ENCODE data around the gene ROBO1. TPM values are rescaled to one million over a fixed set of nuclear protein-coding genes. Genes with fewer than 3 reads are reported as not detected.

ROBO1 gene
- total and polyA plus RNA-seq, 2 donors (not counting 3 experiments of a cell fraction or from before 2014, with no cell fraction given), result 5.9 to 14.2 TPM

DNA sequence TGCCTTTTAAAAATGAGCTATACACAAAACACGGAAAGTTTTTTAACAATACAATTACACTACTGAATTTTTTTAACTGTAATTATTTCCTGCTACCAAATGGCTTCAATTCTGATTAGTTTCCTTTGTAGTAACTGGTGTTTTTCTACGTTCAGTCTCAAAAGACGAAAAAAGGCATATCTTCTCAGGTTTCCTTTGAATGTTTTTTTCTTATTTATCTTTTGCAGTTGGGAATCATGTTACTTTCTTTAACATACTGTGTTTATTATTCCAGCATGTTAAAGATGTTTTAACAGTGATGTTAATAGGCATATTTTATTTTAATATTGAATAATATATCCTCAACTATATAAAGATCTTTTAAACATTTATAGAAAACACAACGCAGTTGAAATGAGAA, 1055.5 kb downstream of the ROBO1 start:
- H3K4me1 ChIP-seq (ENCODE audit: control insufficient read depth, extremely low read depth, insufficient read depth, low read length), result no peaks in the 10 kb centered on the region
- no peak overlapping the region for H3K4me2 ChIP-seq (ENCODE audit: insufficient read depth, low read length)
- dilution Hi-C loops (cut with MboI; ENCODE audit: extremely low pct_ligation_motif_present, low sequenced_read_pairs) (no loop called here), intact Hi-C loops (cut with micrococcal nuclease) (no loop called here)
- no peaks in the 10 kb centered on the region for H4K20me1 ChIP-seq (replicated peaks; ENCODE audit: control insufficient read depth, extremely low read depth, insufficient read depth, low read length)
- DNase-seq (ENCODE audit: low read depth, low spot score) (no peak), FAIRE-seq (no peak)
- no peaks in the 10 kb centered on the region for H3K36me3 ChIP-seq (ENCODE audit: control insufficient read depth in 2 of 2, extremely low read depth in 1 of 2, insufficient read depth in 2 of 2, low read length in 2 of 2)
- H2AFZ ChIP-seq (ENCODE audit: low read depth, low read length), result no peak overlapping the region
- H3K79me2 ChIP-seq (ENCODE audit: control insufficient read depth, insufficient read depth, low read length), result no peaks in the 10 kb centered on the region
- no peaks in the 10 kb centered on the region for H3K9me1 ChIP-seq (replicated peaks; ENCODE audit: control insufficient read depth, extremely low read depth, insufficient read depth, low read length)
- no peak overlapping the region for H3K9ac ChIP-seq (replicated peaks; ENCODE audit: extremely low read depth, insufficient read depth, low read length)
- POLR2A ChIA-PET, result no interaction called here
- TF ChIP-seq JUN (IDR thresholded peaks at IDR 0.05; ENCODE audit: borderline replicate concordance, insufficient read depth, insufficient read length, low read depth), result no peak
- TF ChIP-seq, protein P1, sequence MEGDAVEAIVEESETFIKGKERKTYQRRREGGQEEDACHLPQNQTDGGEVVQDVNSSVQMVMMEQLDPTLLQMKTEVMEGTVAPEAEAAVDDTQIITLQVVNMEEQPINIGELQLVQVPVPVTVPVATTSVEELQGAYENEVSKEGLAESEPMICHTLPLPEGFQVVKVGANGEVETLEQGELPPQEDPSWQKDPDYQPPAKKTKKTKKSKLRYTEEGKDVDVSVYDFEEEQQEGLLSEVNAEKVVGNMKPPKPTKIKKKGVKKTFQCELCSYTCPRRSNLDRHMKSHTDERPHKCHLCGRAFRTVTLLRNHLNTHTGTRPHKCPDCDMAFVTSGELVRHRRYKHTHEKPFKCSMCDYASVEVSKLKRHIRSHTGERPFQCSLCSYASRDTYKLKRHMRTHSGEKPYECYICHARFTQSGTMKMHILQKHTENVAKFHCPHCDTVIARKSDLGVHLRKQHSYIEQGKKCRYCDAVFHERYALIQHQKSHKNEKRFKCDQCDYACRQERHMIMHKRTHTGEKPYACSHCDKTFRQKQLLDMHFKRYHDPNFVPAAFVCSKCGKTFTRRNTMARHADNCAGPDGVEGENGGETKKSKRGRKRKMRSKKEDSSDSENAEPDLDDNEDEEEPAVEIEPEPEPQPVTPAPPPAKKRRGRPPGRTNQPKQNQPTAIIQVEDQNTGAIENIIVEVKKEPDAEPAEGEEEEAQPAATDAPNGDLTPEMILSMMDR (IDR thresholded peaks at IDR 0.05; ENCODE audit: extremely low read depth in 1 of 2, insufficient read depth in 1 of 2, low read depth in 1 of 2, low read length in 2 of 2), result no peak
- TF ChIP-seq POLR2AphosphoS5 (IDR thresholded peaks at IDR 0.05; ENCODE audit: insufficient read depth, low read depth, low read length), result no peak
- TF ChIP-seq GATA2 (IDR thresholded peaks at IDR 0.05; ENCODE audit: insufficient read depth, insufficient read length, low read depth, low read length), result no peak
- no peak for TF ChIP-seq FOS (IDR thresholded peaks at IDR 0.05; ENCODE audit: borderline replicate concordance, insufficient read depth, low read length)
- no peak overlapping the region for H3K4me3 ChIP-seq (replicated peaks in 1 of 3; ENCODE audit: insufficient read depth in 1 of 3, low read depth in 1 of 3, low read length in 3 of 3)
- no peak overlapping the region for H3K27ac ChIP-seq (ENCODE audit: insufficient read depth, low read depth, low read length)
- CTCF ChIA-PET, result interaction anchor here (1.2 kb wide), 1 partner anchor 67 kb away, joined by 4 read pairs; no protein-coding TSS in a partner anchor
- H3K27me3 ChIP-seq (ENCODE audit: control insufficient read depth in 2 of 2, insufficient read depth in 2 of 2, low read length in 2 of 2), result no peaks in the 10 kb centered on the region
- H3K9me3 ChIP-seq (replicated peaks; ENCODE audit: control insufficient read depth, insufficient read depth, low read length), result no peaks in the 10 kb centered on the region
- BruUV-seq (replicated peaks), result no TSS peak

DNA sequence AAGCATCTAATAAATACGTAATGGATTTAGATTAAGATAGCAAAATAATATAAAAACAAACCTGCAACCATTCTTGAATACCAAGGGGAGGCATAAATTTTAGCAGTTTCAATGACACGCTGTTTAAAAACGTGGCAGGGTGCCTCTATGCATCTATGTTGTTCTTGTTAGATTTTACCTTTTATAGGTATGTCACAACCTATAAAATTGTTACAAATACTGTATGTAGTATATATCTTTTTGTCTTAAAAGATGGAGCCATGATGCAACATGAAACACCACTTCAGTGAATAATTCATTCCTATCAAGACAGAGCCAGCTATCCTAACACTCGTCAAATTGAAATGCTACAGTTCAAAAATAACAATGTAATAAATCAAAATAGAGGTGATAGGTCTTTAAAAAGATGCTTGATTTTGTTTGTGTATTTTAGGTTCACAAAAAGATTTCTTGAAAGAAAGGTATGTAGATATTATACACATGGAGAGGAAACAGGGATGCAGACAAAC, 1059.2 kb downstream of the ROBO1 start:
- POLR2A ChIA-PET, result no interaction called here
- no TSS peak for BruUV-seq (replicated peaks)
- H3K27me3 ChIP-seq (ENCODE audit: control insufficient read depth in 2 of 2, insufficient read depth in 2 of 2, low read length in 2 of 2), result peaks cover 0 to 2% of the 10 kb centered on the region in 2 experiments

More for the DNA sequence above, 1059.2 kb downstream of the ROBO1 start:
- TF ChIP-seq, protein P2, sequence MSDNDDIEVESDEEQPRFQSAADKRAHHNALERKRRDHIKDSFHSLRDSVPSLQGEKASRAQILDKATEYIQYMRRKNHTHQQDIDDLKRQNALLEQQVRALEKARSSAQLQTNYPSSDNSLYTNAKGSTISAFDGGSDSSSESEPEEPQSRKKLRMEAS (IDR thresholded peaks at IDR 0.05; ENCODE audit: insufficient read depth, insufficient read length), result no peak
- TF ChIP-seq GATA2 (IDR thresholded peaks at IDR 0.05; ENCODE audit: insufficient read depth, insufficient read length, low read depth, low read length) (no peak), EZH2 (IDR thresholded peaks at IDR 0.05; ENCODE audit: borderline replicate concordance, low read depth, low read length, severe bottlenecking) (no peak), JUN (IDR thresholded peaks at IDR 0.05; ENCODE audit: borderline replicate concordance, insufficient read depth, insufficient read length, low read depth) (no peak), POLR2AphosphoS5 (IDR thresholded peaks at IDR 0.05; ENCODE audit: insufficient read depth, low read depth, low read length) (no peak), POLR2A (IDR thresholded peaks at IDR 0.05; ENCODE audit: low read depth, low read length) (no peak), MYC (IDR thresholded peaks at IDR 0.05; ENCODE audit: low read depth, low read length) (no peak), FOS (IDR thresholded peaks at IDR 0.05; ENCODE audit: borderline replicate concordance, insufficient read depth, low read length) (no peak)
- TF ChIP-seq, protein P1 (IDR thresholded peaks at IDR 0.05; ENCODE audit: extremely low read depth in 1 of 2, insufficient read depth in 1 of 2, low read depth in 1 of 2, low read length in 2 of 2), result no peak
- Histone ChIP-seq H3K4me3 (replicated peaks in 1 of 3; ENCODE audit: insufficient read depth in 1 of 3, low read depth in 1 of 3, low read length in 3 of 3) (no peak overlapping the region), H3K9me1 (replicated peaks; ENCODE audit: control insufficient read depth, extremely low read depth, insufficient read depth, low read length) (no peaks in the 10 kb centered on the region), H3K27ac (ENCODE audit: insufficient read depth, low read depth, low read length) (no peak overlapping the region), H2AFZ (ENCODE audit: low read depth, low read length) (no peak overlapping the region), H4K20me1 (replicated peaks; ENCODE audit: control insufficient read depth, extremely low read depth, insufficient read depth, low read length) (no peaks in the 10 kb centered on the region), H3K9ac (replicated peaks; ENCODE audit: extremely low read depth, insufficient read depth, low read length) (no peak overlapping the region), H3K4me2 (ENCODE audit: insufficient read depth, low read length) (no peak overlapping the region), H3K36me3 (ENCODE audit: control insufficient read depth in 2 of 2, extremely low read depth in 1 of 2, insufficient read depth in 2 of 2, low read length in 2 of 2) (no peaks in the 10 kb centered on the region), H3K9me3 (replicated peaks; ENCODE audit: control insufficient read depth, insufficient read depth, low read length) (no peaks in the 10 kb centered on the region), H3K79me2 (ENCODE audit: control insufficient read depth, insufficient read depth, low read length) (no peaks in the 10 kb centered on the region), H3K4me1 (ENCODE audit: control insufficient read depth, extremely low read depth, insufficient read depth, low read length) (peaks cover 5% of the 10 kb centered on the region)
- dilution Hi-C loops (cut with MboI; ENCODE audit: extremely low pct_ligation_motif_present, low sequenced_read_pairs), result no loop called here
- FAIRE-seq (no peak), DNase-seq (ENCODE audit: low read depth, low spot score) (no peak)
- CTCF ChIA-PET, result interaction anchor here (1.8 kb wide), 1 partner anchor 9 kb away, joined by 5 read pairs; no protein-coding TSS in a partner anchor
- intact Hi-C loops (cut with micrococcal nuclease), result no loop called here

Measured in endothelial cell of umbilical vein (primary cell).